PC-3 (cell line): ENCODE measurements around the gene CCDC181.

ENCODE experiments used
- CTCF ChIP-seq: fragments of 300-600 bp; sonication (generic); conservative IDR thresholded peaks from 2 replicates; pipeline ENCODE4 v1.5.1; 2017; ENCODE audit warnings: antibody characterized with exemption, low read depth, mild to moderate bottlenecking, low read length
- EZH2 ChIP-seq: fragments of 300-600 bp; sonication (generic); IDR thresholded peaks from one replicate; pipeline ENCODE4 v1.6.1; 2017; ENCODE audit warnings: antibody characterized with exemption, mild to moderate bottlenecking, low read length; ENCODE audit not compliant: unreplicated experiment

DNA sequence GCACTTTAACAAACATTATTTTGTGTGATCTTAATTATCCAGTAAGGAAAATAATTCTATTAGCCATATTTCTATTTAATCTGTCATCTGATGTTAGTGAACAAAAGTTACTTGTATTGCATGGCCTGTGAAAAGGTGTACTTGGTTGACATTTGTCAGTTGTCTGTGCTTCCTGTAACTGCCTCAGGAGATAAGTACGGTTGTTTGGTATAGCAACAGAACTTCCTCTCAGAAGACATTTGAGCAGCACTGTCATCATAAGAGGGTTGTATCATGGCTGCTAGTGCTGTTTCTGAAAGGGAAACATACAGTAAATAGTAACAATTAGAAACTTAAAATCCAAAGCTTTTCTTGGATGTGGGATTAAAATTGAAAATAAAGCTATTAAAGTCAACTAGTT lies 55.9 kb downstream of the CCDC181 start:
- TF ChIP-seq EZH2 (no peak), CTCF (no peak)
